Activated B cell treated with CpG ODN at 0.5 μM for 24 hours (primary cell): ENCODE data around the gene CFAP299. TPM values are rescaled to one million over a fixed set of nuclear protein-coding genes. Genes with fewer than 3 reads are reported as not detected.

Source experiments
- ATAC-seq: fragments of 200-7000 bp; cut with Tn5 transposase; one replicate; pipeline ENCODE4 v1.10.0; 2021; ENCODE audit warnings: low read depth, mild to moderate bottlenecking, moderate library complexity
- CTCF ChIA-PET: fragments of 350-600 bp; sonication (Branson Sonifier 250); formaldehyde crosslinking; loops from one replicate; lab custom pipeline; 2021; ENCODE audit warnings: antibody characterized with exemption; lab: Charles Lee
- POLR2A ChIA-PET: fragments of 350-600 bp; sonication (Branson Sonifier 250); formaldehyde crosslinking; loops from one replicate; lab custom pipeline; 2021; ENCODE audit warnings: antibody characterized with exemption; lab: Charles Lee
- DNase-seq: peaks from one replicate; pipeline ENCODE4 v3.0.0; 2022
- H3K27ac Mint-ChIP-seq: one replicate; pipeline ENCODE4 v1.8.0; 2020; ENCODE audit warnings: mixed read lengths
- H3K27me3 Mint-ChIP-seq: one replicate; pipeline ENCODE4 v1.8.0; 2021; ENCODE audit warnings: mixed read lengths
- H3K36me3 Mint-ChIP-seq: one replicate; pipeline ENCODE4 v1.8.0; 2021; ENCODE audit warnings: low read depth, mixed read lengths
- H3K4me1 Mint-ChIP-seq: one replicate; pipeline ENCODE4 v1.8.0; 2021; ENCODE audit warnings: mixed read lengths
- H3K4me3 Mint-ChIP-seq: one replicate; pipeline ENCODE4 v1.8.0; 2020; ENCODE audit warnings: mild to moderate bottlenecking, mixed read lengths
- H3K9me3 Mint-ChIP-seq: one replicate; pipeline ENCODE4 v1.8.0; 2020; ENCODE audit warnings: mixed read lengths
- CTCF ChIP-seq: fragments of 200-600 bp; IDR thresholded peaks from one replicate; pipeline ENCODE4 v1.8.0; 2022; ENCODE audit warnings: antibody characterized with exemption, mild to moderate bottlenecking
- intact Hi-C: fragments of 100-400 bp; cut with micrococcal nuclease; formaldehyde crosslinking; loops from one replicate; pipeline ENCODE4 v1.15.1; 2024
- total RNA-seq: library from RNA; stranded (reverse); gene quantifications from 2 replicates; pipeline ENCODE4 v1.2.3, GENCODE V29; 2022

The CFAP299 gene
- total RNA-seq, 1 donor from 2014 or later = not detected

DNA sequence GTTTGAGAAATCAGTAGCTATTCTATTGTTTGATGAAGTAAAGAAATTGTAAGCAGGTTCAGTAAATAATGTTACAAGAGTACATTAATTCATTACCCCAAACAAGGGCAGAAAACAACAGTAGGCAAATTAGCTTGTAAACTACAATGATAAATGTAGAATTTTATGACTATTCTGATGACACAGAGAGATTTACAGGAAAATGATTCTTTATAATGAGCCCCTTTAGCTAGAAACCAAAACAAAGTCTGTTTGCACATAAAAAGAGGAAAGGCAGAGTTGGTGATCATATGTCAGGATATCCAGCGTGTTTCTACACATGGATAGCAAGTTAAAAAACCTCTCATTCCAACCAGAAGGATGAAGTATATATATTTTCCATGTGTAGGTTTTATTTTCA, 204.8 kb downstream of the CFAP299 start:
- Mint-ChIP-seq H3K4me1 (peaks cover 13% of the 10 kb centered on the region), H3K4me3 (no peak overlapping the region), H3K9me3 (no peaks in the 10 kb centered on the region), H3K27me3 (peaks cover 7% of the 10 kb centered on the region), H3K36me3 (no peaks in the 10 kb centered on the region), H3K27ac (no peak overlapping the region)
- POLR2A ChIA-PET = no interaction called here
- no peak for TF ChIP-seq CTCF
- ATAC-seq = peak; percentile 15
- CTCF ChIA-PET = no interaction called here
- no peak for DNase-seq
- intact Hi-C loops = loop anchor here (1.0 to 5.0 kb wide), 4 partner anchors 8 to 502 kb away; no protein-coding TSS in a partner anchor

GRCh38 chr4:80540785-80541469, 205.4 kb downstream of the CFAP299 start:
- Mint-ChIP-seq H3K36me3 (no peaks in the 10 kb centered on the region), H3K4me1 (peaks cover 13% of the 10 kb centered on the region), H3K27ac (no peak overlapping the region), H3K27me3 (peaks cover 7% of the 10 kb centered on the region), H3K4me3 (no peak overlapping the region), H3K9me3 (no peaks in the 10 kb centered on the region)
- ATAC-seq = peak; percentile 84
- CTCF ChIA-PET = no interaction called here
- DNase-seq = no peak
- TF ChIP-seq CTCF = no peak
- POLR2A ChIA-PET = no interaction called here
- intact Hi-C loops = loop anchor here (1.0 to 5.0 kb wide), 4 partner anchors 9 to 501 kb away; no protein-coding TSS in a partner anchor

- ChIA-PET CTCF (no interaction called here), POLR2A (no interaction called here)
- no peaks in the 10 kb centered on the region for H3K36me3 Mint-ChIP-seq
- H3K4me3 Mint-ChIP-seq = no peak overlapping the region
- H3K27me3 Mint-ChIP-seq = peaks cover 5% of the 10 kb centered on the region
- TF ChIP-seq CTCF = no peak
- no peak overlapping the region for H3K27ac Mint-ChIP-seq
- DNase-seq (no peak), ATAC-seq (no peak)
- H3K9me3 Mint-ChIP-seq = no peaks in the 10 kb centered on the region
- H3K4me1 Mint-ChIP-seq = peaks cover 13% of the 10 kb centered on the region
- intact Hi-C loops = loop anchor here (5.0 kb wide), 2 partner anchors 35 to 500 kb away; no protein-coding TSS in a partner anchor
These were observed 207.2 kb downstream of the CFAP299 start for GRCh38 chr4:80542747-80543146.

DNA sequence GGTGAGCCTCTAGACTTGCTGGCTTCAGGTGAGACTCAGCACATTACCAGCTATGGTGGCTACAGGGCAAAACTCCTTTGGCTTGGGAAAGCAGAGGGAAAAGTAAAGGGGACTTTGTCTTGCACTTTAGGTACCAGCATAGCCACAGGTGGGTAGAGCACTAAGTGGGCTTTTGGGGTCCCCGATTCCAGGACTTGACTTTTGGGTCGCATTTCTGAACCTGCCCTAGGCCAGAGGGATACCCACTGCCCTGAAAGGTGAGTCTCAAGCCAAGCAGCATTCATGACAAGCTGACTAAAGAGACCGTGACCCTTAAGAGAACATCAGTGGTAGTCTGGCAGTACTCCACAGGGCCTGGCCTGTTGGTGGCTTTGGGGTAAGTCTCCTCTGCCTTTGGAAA, 224.8 kb downstream of the CFAP299 start:
- TF ChIP-seq CTCF = no peak
- Mint-ChIP-seq H3K4me1 (no peaks in the 10 kb centered on the region), H3K36me3 (no peaks in the 10 kb centered on the region), H3K9me3 (peaks cover 6% of the 10 kb centered on the region), H3K4me3 (no peak overlapping the region), H3K27ac (no peak overlapping the region), H3K27me3 (peaks cover 4% of the 10 kb centered on the region)
- ATAC-seq (no peak), DNase-seq (no peak)
- intact Hi-C loops = no loop called here
- ChIA-PET CTCF (no interaction called here), POLR2A (no interaction called here)

GRCh38 chr4:80566203-80566872, 230.8 kb downstream of the CFAP299 start:
- CTCF ChIA-PET = no interaction called here

More at GRCh38 chr4:80566203-80566872, 230.8 kb downstream of the CFAP299 start:
- no peaks in the 10 kb centered on the region for H3K4me1 Mint-ChIP-seq
- H3K27me3 Mint-ChIP-seq = peaks cover 4% of the 10 kb centered on the region
- intact Hi-C loops = no loop called here
- DNase-seq (no peak), ATAC-seq (no peak)
- peaks cover 6% of the 10 kb centered on the region for H3K9me3 Mint-ChIP-seq
- H3K27ac Mint-ChIP-seq = no peak overlapping the region
- TF ChIP-seq CTCF = no peak
- no peaks in the 10 kb centered on the region for H3K36me3 Mint-ChIP-seq
- no peak overlapping the region for H3K4me3 Mint-ChIP-seq
- POLR2A ChIA-PET = no interaction called here
